BLaER1 (cell line): ENCODE results near the gene PRMT5.

Source experiments
- H3K27ac ChIP-seq: shearing (Covaris generic); formaldehyde crosslinking; 2 replicates; pipeline ENCODE4 v1.8.1; 2022
- H3K27me3 ChIP-seq: shearing (Covaris generic); formaldehyde crosslinking; 2 replicates; pipeline ENCODE4 v1.8.1; 2022
- H3K36me3 ChIP-seq: shearing (Covaris generic); formaldehyde crosslinking; 2 replicates; pipeline ENCODE4 v1.8.1; 2022
- H3K4me1 ChIP-seq: shearing (Covaris generic); formaldehyde crosslinking; 2 replicates; pipeline ENCODE4 v1.8.1; 2022
- H3K4me2 ChIP-seq: shearing (Covaris generic); formaldehyde crosslinking; 2 replicates; pipeline ENCODE4 v1.8.1; 2022
- H3K4me3 ChIP-seq: shearing (Covaris generic); formaldehyde crosslinking; 2 replicates; pipeline ENCODE4 v1.8.1; 2022
- H3K9ac ChIP-seq: shearing (Covaris generic); formaldehyde crosslinking; 2 replicates; pipeline ENCODE4 v1.8.1; 2022
- H3K9me3 ChIP-seq: shearing (Covaris generic); formaldehyde crosslinking; 2 replicates; pipeline ENCODE4 v1.8.1; 2022
- H4K20me1 ChIP-seq: shearing (Covaris generic); formaldehyde crosslinking; 2 replicates; pipeline ENCODE4 v1.8.1; 2022
- Cebpa-rat ChIP-seq: shearing (Covaris generic); IDR thresholded peaks from 2 replicates; pipeline ENCODE4 v1.8.1; 2022

PRMT5 gene

DNA sequence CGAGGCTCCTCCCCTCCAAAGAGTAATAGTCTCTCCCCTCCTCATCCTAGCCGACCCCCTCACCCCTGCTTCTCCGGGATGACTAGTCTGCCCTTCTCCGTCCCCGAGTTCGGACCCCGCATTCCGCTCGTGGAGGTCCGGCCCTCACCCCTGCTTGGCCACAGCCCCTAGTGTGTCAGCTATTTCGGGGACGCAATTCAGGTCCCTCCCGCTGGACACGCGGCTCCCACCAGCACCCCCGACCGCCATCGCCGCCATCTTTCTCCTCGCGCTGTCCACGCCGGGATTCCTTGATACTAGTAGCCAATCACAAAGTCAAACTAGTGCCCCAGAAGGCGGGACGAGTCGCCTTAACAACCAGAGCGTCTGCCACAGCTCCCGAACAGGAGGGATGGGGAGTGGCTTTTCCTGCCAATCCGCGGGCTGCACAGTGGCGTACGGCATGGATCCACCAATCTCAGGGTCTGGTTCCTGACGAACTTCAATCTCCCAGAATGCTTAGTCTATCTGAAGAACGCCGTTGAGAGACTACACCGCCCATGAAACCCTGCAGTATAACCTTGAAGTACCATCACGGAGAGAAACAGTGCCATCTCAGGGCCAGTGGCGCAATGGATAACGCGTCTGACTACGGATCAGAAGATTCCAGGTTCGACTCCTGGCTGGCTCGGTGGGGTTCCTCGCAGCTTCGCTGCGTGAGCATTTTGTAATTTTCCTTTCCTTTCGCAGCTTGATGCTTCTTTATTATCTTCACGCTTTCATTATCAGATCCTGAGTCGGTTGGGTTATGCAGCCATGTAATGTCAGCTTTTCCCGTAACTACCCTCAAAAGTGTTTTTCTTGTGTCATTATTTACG is at the start of gene PRMT5:
Gene PRMT5 (minus strand): TSS at position 273 of the 857 bp plus-strand sequence. CDS start 15 bp downstream, at position 258.
- H3K27me3 ChIP-seq, result no peaks in the 10 kb centered on the region
- peak within 1 kb of the TSS; percentile 91 for H3K9ac ChIP-seq
- H3K4me3 ChIP-seq, result peak within 1 kb of the TSS; percentile 86
- peak within 1 kb of the TSS; percentile 95 for H3K4me2 ChIP-seq
- no peaks in the 10 kb centered on the region for H3K9me3 ChIP-seq
- no peaks in the 10 kb centered on the region for H4K20me1 ChIP-seq
- no peak for TF ChIP-seq Cebpa-rat
- peaks cover 39% of the 10 kb centered on the region for H3K36me3 ChIP-seq
- peak within 1 kb of the TSS; percentile 93 for H3K27ac ChIP-seq
- peaks cover 42% of the 10 kb centered on the region for H3K4me1 ChIP-seq

GRCh38 chr14:22978487-22978837 is 49.3 kb upstream of the PRMT5 start:
- Histone ChIP-seq H3K9me3 (no peaks in the 10 kb centered on the region), H3K36me3 (peaks cover 50% of the 10 kb centered on the region), H4K20me1 (peaks cover 42% of the 10 kb centered on the region), H3K9ac (peak overlapping the region; percentile 63; the same call in 1 of the 2 replicates), H3K4me3 (no peak overlapping the region), H3K4me2 (peak overlapping the region; percentile 97), H3K27me3 (peaks cover 22% of the 10 kb centered on the region), H3K4me1 (peaks cover 60% of the 10 kb centered on the region), H3K27ac (no peak overlapping the region)
- TF ChIP-seq Cebpa-rat, result no peak

DNA sequence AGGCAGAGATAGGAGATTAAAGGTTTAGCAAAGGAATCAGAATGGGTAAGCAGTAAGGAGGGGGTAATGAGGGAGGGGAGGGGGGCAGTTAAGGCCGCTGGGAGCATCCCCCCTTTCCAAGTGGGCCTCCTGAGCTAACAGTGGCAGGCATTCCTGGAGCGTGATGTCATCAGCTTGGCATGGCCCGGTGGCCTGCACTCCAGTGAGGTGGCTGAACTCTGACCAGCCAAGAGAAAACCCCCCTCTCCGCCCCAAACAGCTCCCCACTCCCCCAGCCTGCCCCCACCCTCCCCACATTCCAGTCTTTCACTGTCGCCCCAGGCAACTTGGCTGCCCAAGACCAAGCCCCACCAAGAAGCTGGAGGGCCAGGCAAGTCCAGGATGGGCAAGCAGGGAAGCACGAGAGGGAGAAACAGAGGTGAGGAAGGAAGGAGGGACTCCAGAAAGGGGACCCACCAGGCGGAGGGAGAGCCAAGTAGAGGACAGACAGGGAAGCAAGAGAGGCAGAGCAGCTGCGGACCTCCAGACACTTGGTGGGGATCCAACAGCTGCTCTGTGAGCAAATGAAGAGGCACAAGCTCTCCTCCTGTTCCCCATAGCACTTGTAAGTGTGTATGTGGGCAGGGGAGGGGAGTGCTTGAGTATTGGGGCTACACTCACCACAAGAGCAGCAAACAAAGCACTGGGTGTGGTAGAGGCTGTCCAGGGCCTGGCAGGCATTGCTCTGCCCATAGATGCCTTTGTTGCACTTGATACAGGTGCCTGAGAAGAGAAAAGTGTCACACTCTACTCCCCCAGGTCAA is 48.7 kb upstream of the PRMT5 start:
- Histone ChIP-seq H4K20me1 (peaks cover 48% of the 10 kb centered on the region), H3K4me1 (peaks cover 55% of the 10 kb centered on the region), H3K27me3 (peaks cover 22% of the 10 kb centered on the region), H3K9ac (peak overlapping the region; percentile 45; the same call in 1 of the 2 replicates), H3K4me2 (peak overlapping the region; percentile 97), H3K4me3 (no peak overlapping the region), H3K9me3 (no peaks in the 10 kb centered on the region), H3K27ac (no peak overlapping the region), H3K36me3 (peaks cover 56% of the 10 kb centered on the region)
- TF ChIP-seq Cebpa-rat, result no peak

- Histone ChIP-seq H3K36me3 (peaks cover 61% of the 10 kb centered on the region), H3K4me1 (peaks cover 55% of the 10 kb centered on the region), H3K4me3 (no peak overlapping the region), H3K9me3 (no peaks in the 10 kb centered on the region), H3K27ac (0 out of 2 replicates have a peak overlapping the region, but pooled peaks have one; percentile 11), H3K27me3 (peaks cover 22% of the 10 kb centered on the region), H4K20me1 (peaks cover 49% of the 10 kb centered on the region), H3K4me2 (peak overlapping the region; percentile 70), H3K9ac (peak overlapping the region; percentile 45)
- TF ChIP-seq Cebpa-rat, result no peak
These were observed 48.2 kb upstream of the PRMT5 start for GRCh38 chr14:22977434-22977683.

GRCh38 chr14:22976620-22977433 is 47.7 kb upstream of the PRMT5 start:
- Histone ChIP-seq H3K9me3 (no peaks in the 10 kb centered on the region), H3K4me2 (peak overlapping the region; percentile 70), H3K9ac (peak overlapping the region; percentile 45), H4K20me1 (peaks cover 49% of the 10 kb centered on the region), H3K4me1 (peaks cover 52% of the 10 kb centered on the region), H3K27me3 (peaks cover 18% of the 10 kb centered on the region), H3K27ac (0 out of 2 replicates have a peak overlapping the region, but pooled peaks have one; percentile 11), H3K36me3 (peaks cover 66% of the 10 kb centered on the region), H3K4me3 (no peak overlapping the region)
- no peak for TF ChIP-seq Cebpa-rat

DNA sequence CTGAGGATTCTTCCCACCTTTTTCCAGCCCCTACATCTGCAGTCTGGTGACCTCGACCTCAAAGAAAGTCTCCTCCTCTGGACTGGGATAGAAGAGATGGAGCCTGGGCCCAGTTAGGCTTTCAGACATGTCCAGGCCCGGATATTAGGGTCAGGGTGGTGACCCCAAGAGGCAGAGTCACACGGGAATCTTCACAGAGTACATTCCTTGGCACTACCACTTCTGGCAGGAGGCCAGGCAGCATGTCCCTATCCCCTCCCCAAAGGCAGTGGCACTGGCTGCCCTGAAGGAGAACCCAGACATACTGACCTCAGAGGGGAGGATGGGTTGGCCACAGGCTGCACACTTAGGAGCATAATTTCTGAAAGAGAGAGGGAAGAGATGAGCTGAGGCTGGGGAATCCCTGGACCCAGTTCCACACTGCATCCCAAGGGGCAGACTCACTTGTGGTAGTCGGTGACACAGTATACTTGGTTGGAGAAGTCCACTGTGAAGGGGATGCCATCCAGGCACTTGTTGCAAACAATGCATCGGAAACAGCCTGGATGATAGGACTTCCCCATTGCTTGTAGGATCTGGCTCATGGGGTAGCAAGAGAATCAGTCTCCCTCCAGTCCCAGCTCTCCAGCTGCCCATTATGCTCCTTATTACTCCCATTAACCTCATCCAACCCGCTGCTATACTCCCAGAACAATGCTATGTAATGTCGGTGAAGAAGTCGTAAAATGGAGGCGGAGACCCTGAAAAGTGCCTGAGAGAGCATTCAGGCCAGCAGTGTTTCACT is 45.5 kb upstream of the PRMT5 start:
- H3K27ac ChIP-seq, result no peak overlapping the region
- no peaks in the 10 kb centered on the region for H3K9me3 ChIP-seq
- H3K36me3 ChIP-seq, result peaks cover 70% of the 10 kb centered on the region
- no peaks in the 10 kb centered on the region; the same call in 1 of the 2 replicates for H3K27me3 ChIP-seq
- peaks cover 36% of the 10 kb centered on the region for H3K4me1 ChIP-seq
- peaks cover 43% of the 10 kb centered on the region for H4K20me1 ChIP-seq
- TF ChIP-seq Cebpa-rat, result no peak
- H3K4me2 ChIP-seq, result no peak overlapping the region
- H3K9ac ChIP-seq, result peak overlapping the region; percentile 34; the same call in 1 of the 2 replicates
- H3K4me3 ChIP-seq, result no peak overlapping the region

- no peak overlapping the region for H3K4me3 ChIP-seq
- no peak for TF ChIP-seq Cebpa-rat
- no peak overlapping the region for H3K4me2 ChIP-seq
- peaks cover 73% of the 10 kb centered on the region for H3K36me3 ChIP-seq
- no peaks in the 10 kb centered on the region for H3K9me3 ChIP-seq
- H4K20me1 ChIP-seq, result peaks cover 30% of the 10 kb centered on the region; the same call in 1 of the 2 replicates
- H3K9ac ChIP-seq, result no peak overlapping the region
- no peak overlapping the region for H3K27ac ChIP-seq
- H3K27me3 ChIP-seq, result no peaks in the 10 kb centered on the region
- H3K4me1 ChIP-seq, result peaks cover 23% of the 10 kb centered on the region
These were observed 44.2 kb upstream of the PRMT5 start for GRCh38 chr14:22973217-22974032.

- Histone ChIP-seq H3K4me1 (peaks cover 14% of the 10 kb centered on the region), H3K36me3 (peaks cover 67% of the 10 kb centered on the region), H3K4me3 (no peak overlapping the region), H3K27ac (no peak overlapping the region), H3K4me2 (no peak overlapping the region), H3K27me3 (no peaks in the 10 kb centered on the region), H3K9ac (peak overlapping the region; percentile 34; the same call in 1 of the 2 replicates), H4K20me1 (peaks cover 24% of the 10 kb centered on the region; the same call in 1 of the 2 replicates), H3K9me3 (no peaks in the 10 kb centered on the region)
- no peak for TF ChIP-seq Cebpa-rat
These were observed 43.2 kb upstream of the PRMT5 start for GRCh38 chr14:22972313-22972930.
